HG03103 (cell line): ENCODE measurements around the gene GPC3.
"Not testable (repeated sequence)": the region's sequence is repeated elsewhere in the genome, so short reads cannot be mapped to it uniquely, and the experiment has no call there.

ENCODE experiments used
- ATAC-seq: cut with Tn5 transposase; IDR thresholded peaks from one replicate; pipeline ENCODE4 v1.9.1; 2021; ENCODE audit warnings: low read depth; ENCODE audit not compliant: unreplicated experiment

Gene GPC3

GRCh38 chrX:133720269-133720668 lies 265.1 kb downstream of the GPC3 start:
- ATAC-seq: not testable (repeated sequence)

GRCh38 chrX:133715715-133716114 lies 269.7 kb downstream of the GPC3 start:
- no peak for ATAC-seq

GRCh38 chrX:133709501-133709900 lies 275.9 kb downstream of the GPC3 start:
- no peak for ATAC-seq

GRCh38 chrX:133706890-133707289 lies 278.5 kb downstream of the GPC3 start:
- ATAC-seq: no peak

GRCh38 chrX:133702230-133702629 lies 283.2 kb downstream of the GPC3 start:
- ATAC-seq: no peak

GRCh38 chrX:133699023-133699728 lies 286.2 kb downstream of the GPC3 start:
- ATAC-seq: no peak

- no peak for ATAC-seq
These were observed 287.1 kb downstream of the GPC3 start for GRCh38 chrX:133698298-133698697.

GRCh38 chrX:133697656-133698055 lies 287.7 kb downstream of the GPC3 start:
- ATAC-seq: no peak

GRCh38 chrX:133689997-133690599 lies 295.3 kb downstream of the GPC3 start:
- ATAC-seq: no peak

- ATAC-seq: no peak
These were observed 299.6 kb downstream of the GPC3 start for GRCh38 chrX:133685822-133686221.

GRCh38 chrX:133681897-133682296 lies 303.5 kb downstream of the GPC3 start:
- ATAC-seq: no peak

- ATAC-seq: no peak
These were observed 304.0 kb downstream of the GPC3 start for GRCh38 chrX:133681421-133681820.

- ATAC-seq: no peak
These were observed 308.0 kb downstream of the GPC3 start for GRCh38 chrX:133677123-133678063.

- no peak for ATAC-seq
These were observed 308.9 kb downstream of the GPC3 start for GRCh38 chrX:133676344-133677122.

- ATAC-seq: no peak
These were observed 310.5 kb downstream of the GPC3 start for GRCh38 chrX:133674726-133675470.

GRCh38 chrX:133670383-133670782 lies 315.0 kb downstream of the GPC3 start:
- ATAC-seq: no peak

- no peak for ATAC-seq
These were observed 316.2 kb downstream of the GPC3 start for GRCh38 chrX:133669214-133669613.

- no peak for ATAC-seq
These were observed 317.0 kb downstream of the GPC3 start for GRCh38 chrX:133668225-133668931.

- no peak for ATAC-seq
These were observed 319.1 kb downstream of the GPC3 start for GRCh38 chrX:133666256-133666655.
